SIG-M5 treated with dmso at 0.1 percent for 504 hours (cell line): Measurements from ENCODE around the gene MAF.

Experiments used
- DNase-seq: peaks from one replicate; lab custom pipeline; 2025; ENCODE audit not compliant: unreplicated experiment; lab: John Stamatoyannopoulos, UW

MAF gene

DNA sequence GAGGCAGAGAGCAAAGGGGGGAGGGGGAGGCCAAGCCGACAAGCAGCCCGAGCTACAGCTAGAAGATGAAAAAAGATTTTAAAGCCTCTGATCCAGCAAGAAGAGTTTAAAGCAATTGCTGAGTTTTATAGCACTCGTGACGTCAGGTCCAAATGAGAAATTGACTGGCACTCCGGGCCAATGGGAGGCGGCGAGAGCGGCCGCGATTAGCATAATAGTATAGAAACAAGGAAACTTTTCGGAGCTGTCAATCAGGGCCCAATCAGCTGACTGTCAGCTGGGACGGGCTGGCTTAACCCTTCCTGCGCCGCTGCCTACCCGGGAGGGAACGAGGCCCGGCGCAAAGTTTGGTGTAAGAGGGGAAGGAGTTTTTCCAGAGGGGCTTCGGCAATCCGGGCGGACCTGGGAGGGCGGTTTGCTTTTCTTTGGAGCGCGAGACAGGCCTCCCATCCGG lies at the start of gene MAF:
TSS of gene MAF (minus strand) at position 100 of the 454 bp plus-strand sequence. CDS start 835 bp downstream, outside the sequence.
- peak; percentile 77 for DNase-seq

- no peak for DNase-seq
Measured at GRCh38 chr16:79648826-79649225, 48.3 kb upstream of the MAF start.

- no peak for DNase-seq
Measured at GRCh38 chr16:79647586-79647985, 47.0 kb upstream of the MAF start.

DNA sequence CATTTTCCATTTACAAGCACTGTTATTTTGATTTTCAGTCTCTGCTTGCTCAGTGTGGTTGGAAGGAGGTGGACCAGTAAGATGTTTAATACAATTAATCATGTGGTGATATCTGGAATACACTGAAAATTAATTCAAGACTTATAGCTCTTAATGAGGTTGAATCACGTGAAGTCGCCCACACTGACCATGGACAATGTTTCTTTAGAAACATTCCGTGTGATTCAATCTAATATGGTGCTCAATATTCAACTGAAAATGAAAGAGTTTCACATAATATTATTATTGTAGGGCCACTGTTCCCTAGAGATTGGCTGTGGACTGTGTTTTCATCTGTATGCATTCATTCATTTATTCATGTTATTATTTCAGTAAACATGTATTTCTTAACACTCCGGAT lies 45.2 kb upstream of the MAF start:
- DNase-seq = no peak

GRCh38 chr16:79644971-79645667 lies 44.6 kb upstream of the MAF start:
- DNase-seq = no peak

DNA sequence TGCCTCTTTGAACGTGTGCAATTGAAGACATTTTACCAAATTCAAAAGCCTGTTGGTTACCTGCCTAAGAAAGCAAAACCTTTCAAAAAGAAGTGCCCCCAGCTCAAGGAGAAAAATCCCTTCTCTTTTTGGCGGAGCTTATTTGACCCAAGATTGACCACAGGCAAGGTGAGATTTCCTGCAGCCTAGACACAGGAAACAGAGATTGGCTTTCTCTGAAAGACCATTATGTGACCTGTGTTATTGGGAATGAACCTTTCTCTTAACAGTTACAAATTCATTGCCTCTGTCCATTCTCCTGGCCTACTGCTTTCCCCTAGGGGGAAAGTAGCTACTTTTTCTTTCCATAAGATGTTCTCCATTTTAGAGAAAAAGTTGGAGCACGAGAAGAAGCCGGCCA lies 42.1 kb upstream of the MAF start:
- no peak for DNase-seq

GRCh38 chr16:79640513-79641360 lies 40.2 kb upstream of the MAF start:
- no peak for DNase-seq

DNA sequence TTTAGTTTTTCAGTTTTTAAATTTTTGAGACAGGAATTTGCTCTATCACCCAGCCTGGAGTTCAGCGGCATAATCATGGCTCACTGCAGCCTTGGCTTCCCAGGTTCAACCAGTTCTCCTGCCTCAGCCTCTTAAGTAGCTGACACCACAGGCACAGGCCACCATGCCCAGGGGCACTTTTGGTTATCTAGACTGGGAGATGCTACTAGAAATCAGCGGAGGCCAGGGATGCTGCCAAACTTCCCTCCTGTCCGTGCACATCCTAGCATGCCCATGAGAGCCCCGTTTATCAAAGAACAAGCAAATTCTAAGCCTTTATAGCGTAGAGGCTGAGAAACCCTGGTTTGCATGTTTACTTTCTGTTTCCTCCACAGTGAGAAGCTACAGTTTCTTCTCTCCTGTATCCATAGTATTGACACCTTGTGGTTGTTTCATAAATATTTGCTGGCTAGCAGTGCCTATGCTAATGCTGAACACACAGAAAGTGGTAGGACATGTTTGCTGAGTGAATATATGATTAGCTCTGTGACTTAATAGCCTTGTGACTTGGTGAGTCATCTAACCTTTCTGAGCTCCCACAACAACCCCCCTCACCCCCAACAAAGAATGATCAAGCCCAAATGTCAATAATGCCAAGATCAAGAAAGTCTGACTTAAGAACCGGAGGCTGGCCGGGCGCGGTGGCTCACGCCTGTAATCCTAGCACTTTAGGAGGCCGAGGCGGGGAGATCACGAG lies 39.2 kb upstream of the MAF start:
- peak; percentile 38 for DNase-seq

- no peak for DNase-seq
Measured at GRCh38 chr16:79638386-79638785, 37.8 kb upstream of the MAF start.

- no peak for DNase-seq
Measured at GRCh38 chr16:79635488-79635887, 35.0 kb upstream of the MAF start.

DNA sequence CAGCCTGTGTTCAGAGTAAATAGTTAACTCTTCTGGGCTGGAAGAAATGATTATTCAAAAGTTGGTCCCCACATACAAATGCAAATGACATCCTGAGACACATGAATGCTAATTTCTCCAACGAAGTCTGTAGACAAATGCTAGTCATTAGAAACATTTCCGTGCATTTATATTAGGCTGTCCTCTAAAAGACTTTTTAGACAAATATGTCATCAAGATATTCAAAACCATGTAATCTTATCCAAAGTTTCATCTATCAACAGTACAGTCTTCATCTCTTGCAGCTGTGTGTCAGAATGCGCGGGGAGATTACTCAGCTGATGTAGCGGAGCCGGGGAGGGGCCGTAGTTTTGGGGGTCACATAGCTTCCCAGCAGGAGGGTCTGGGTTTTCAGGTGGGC lies 33.8 kb upstream of the MAF start:
- DNase-seq = no peak

GRCh38 chr16:79632289-79632688 lies 31.8 kb upstream of the MAF start:
- no peak for DNase-seq

DNA sequence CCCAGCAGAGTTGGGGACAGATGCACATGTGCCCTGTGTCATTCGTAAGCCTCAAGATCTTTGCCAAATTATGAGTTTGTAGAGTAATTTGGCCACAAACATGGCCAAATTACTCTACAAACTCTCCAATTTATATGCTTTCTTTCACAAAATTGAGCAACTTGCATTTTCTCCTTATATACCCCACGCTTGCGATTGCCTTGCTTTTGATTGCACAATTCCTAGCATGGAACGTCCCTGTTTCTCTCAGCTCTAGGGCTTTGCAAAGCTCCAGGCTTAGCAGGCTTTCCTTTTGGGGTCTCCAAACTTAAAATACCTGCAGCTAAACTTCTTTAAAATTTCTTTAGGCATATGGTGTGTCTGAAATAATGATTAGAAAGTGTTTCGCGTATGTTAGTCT lies 28.5 kb upstream of the MAF start:
- DNase-seq = no peak

DNA sequence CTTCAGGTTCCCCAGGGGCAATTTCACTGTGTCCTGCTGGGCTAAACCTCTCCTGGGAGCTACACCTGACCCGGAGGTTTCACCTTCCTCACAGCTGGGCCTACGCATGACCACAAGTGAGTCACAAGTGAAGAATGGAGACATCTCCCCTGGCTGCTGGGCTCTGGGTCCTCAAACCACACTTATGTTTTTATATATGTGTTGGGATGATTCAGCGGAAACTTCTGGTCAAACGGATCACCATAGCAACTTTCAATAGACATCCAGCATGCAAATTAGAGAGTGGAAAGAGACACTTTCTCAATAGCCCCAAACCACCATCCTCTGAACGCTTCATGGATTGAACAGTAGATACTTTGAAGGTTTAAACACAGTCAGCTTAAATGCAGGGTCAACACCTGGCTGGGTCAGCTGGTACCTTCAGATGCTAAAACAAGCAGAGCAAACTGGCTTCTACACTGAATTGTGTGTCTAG lies 28.0 kb upstream of the MAF start:
- peak; percentile 6 for DNase-seq

DNA sequence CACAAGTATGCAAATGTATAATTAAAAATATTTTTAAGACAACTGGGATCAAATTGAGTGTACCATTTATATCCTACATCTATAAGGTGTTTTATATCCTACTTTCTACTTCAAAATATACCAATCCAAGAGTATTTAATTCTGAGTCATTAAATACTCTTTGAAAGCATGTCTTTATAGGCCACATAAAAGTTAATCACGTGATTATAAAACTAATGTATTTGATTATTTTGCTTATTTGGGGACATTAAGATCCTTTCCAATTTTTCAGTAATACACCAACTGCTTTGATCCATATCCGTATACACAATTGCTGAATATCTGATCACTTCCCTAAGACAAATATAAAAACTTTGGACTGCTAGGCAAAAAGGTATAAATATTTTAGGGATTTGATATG lies 26.6 kb upstream of the MAF start:
- no peak for DNase-seq

- DNase-seq = no peak
Measured at GRCh38 chr16:79625738-79626137, 25.2 kb upstream of the MAF start.

- no peak for DNase-seq
Measured at GRCh38 chr16:79623824-79624223, 23.3 kb upstream of the MAF start.

GRCh38 chr16:79623062-79623461 lies 22.5 kb upstream of the MAF start:
- no peak for DNase-seq

- DNase-seq = no peak
Measured at GRCh38 chr16:79621027-79621426, 20.5 kb upstream of the MAF start.

- no peak for DNase-seq
Measured at GRCh38 chr16:79618692-79619050, 18.1 kb upstream of the MAF start.

DNA sequence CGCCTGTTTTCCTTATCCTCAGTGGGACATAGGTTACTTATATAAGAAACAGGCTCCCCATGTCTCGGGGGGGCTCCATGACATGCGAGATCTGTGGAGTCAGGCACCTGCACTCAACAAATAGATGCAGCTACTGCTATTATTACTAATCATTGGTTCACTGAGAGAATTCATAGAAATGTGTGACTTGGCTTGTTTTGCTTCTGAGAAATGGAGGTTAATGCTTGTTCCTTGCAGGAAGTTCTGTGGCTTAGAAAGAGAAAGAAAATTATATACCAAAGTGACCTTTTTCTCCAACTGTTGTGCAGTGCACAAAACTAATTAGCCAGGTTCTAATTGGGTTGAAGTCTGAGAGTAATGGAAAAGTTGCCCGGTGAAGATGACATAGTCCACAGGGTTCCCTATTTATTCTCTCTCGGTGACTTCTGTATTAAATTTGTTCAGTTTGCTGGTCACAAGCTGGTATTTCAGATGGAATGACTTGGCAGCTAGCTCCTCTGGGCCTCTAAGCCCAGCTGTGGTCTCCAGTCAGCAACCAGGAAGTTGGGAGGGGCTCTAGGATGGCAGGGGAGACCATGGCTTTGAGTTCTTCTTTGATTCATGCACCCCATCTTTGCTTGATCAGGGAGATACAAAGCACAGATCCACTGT lies 17.6 kb upstream of the MAF start:
- no peak for DNase-seq
